ENCODE results near the gene TSNAXIP1. TPM values are rescaled to one million over a fixed set of nuclear protein-coding genes. Genes with fewer than 3 reads are reported as not detected.

The TSNAXIP1 gene
- total and polyA plus RNA-seq, 2 experiments from 2014 or later = 0.97 to 2.4 TPM

DNA sequence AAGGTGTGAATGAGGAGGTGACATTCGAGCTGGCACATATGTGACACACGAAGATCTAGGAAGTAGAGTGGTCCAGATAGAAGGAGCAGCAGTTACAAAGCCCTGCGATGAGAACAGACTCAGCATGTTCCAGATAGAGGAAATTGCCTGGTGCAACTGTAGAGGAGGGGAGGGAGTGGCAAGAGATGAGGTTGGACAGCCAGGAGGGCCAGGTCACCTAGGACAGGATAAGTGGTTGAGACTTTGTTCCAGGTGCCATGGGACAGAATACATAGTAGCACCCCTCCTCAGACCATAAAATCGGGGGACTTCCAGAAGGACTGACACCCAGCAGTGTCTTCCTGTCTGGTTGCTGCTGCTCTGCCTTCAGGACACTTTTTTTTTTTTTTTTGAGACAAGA is 51.8 kb downstream of the TSNAXIP1 start:
- Histone ChIP-seq H2AFZ (no peak overlapping the region), H3K27me3 (ENCODE audit: insufficient read depth) (no peaks in the 10 kb centered on the region), H3K27ac (ENCODE audit: low read depth) (no peak overlapping the region), H3K9me2 (ENCODE audit: insufficient read depth) (no peaks in the 10 kb centered on the region), H3K4me1 (ENCODE audit: insufficient read depth) (peaks cover 18% of the 10 kb centered on the region), H4K20me1 (replicated peaks; ENCODE audit: insufficient read depth) (peaks cover 71% of the 10 kb centered on the region), H3K36me3 (ENCODE audit: insufficient read depth) (0 out of 2 replicates have a peak, but pooled peaks cover 2% of the 10 kb centered on the region), H3K4me2 (0 out of 2 replicates have a peak overlapping the region, but pooled peaks have one; percentile 21), H3K4me3 (no peak overlapping the region), H3K79me2 (replicated peaks; ENCODE audit: insufficient read depth) (peaks cover 100% of the 10 kb centered on the region), H3F3A (replicated peaks; ENCODE audit: low read depth) (no peaks in the 10 kb centered on the region; the same call in 1 of the 2 replicates)
- Mint-ChIP-seq H3K27me3 (ENCODE audit: insufficient read depth, low read depth, poor library complexity) (peaks cover 3% of the 10 kb centered on the region), H3K4me1 (peaks cover 42% of the 10 kb centered on the region), H3K9me3 (no peaks in the 10 kb centered on the region), H3K27ac (peak overlapping the region; percentile 69), H3K36me3 (ENCODE audit: low read depth) (peaks cover 33% of the 10 kb centered on the region), H3K4me3 (no peak overlapping the region)
- no peak for DNase-seq (ENCODE audit: low spot score)
- TF ChIP-seq ZNF114 (CRISPR knock-in tag; IDR thresholded peaks at IDR 0.05) (no peak), ZNF331 (CRISPR knock-in tag; IDR thresholded peaks at IDR 0.05; ENCODE audit: low read depth) (no peak)
- ATAC-seq = no peak

GRCh38 chr16:67860589-67861398 is 54.1 kb downstream of the TSNAXIP1 start:
- no peak overlapping the region for H3K27ac Mint-ChIP-seq
- H3K27ac ChIP-seq (ENCODE audit: low read depth) = no peak overlapping the region

More at GRCh38 chr16:67860589-67861398, 54.1 kb downstream of the TSNAXIP1 start:
- H4K20me1 ChIP-seq (replicated peaks; ENCODE audit: insufficient read depth) = peaks cover 54% of the 10 kb centered on the region
- no peak overlapping the region for H2AFZ ChIP-seq
- H3K9me2 ChIP-seq (ENCODE audit: insufficient read depth) = no peaks in the 10 kb centered on the region
- Mint-ChIP-seq H3K4me1 (peaks cover 36% of the 10 kb centered on the region), H3K4me3 (no peak overlapping the region), H3K27me3 (ENCODE audit: insufficient read depth, low read depth, poor library complexity) (peaks cover 3% of the 10 kb centered on the region), H3K9me3 (no peaks in the 10 kb centered on the region), H3K36me3 (ENCODE audit: low read depth) (peaks cover 42% of the 10 kb centered on the region)
- no peaks in the 10 kb centered on the region for H3K27me3 ChIP-seq (ENCODE audit: insufficient read depth)
- peaks cover 89% of the 10 kb centered on the region for H3K79me2 ChIP-seq (replicated peaks; ENCODE audit: insufficient read depth)
- TF ChIP-seq EZH2phosphoT487 (IDR thresholded peaks at IDR 0.05; ENCODE audit: unreplicated experiment) (no peak), ZNF462 (CRISPR knock-in tag; IDR thresholded peaks at IDR 0.05) (no peak), ZNF114 (CRISPR knock-in tag; IDR thresholded peaks at IDR 0.05) (no peak), ZNF331 (CRISPR knock-in tag; IDR thresholded peaks at IDR 0.05; ENCODE audit: low read depth) (no peak), CREB1 (CRISPR knock-in tag; IDR thresholded peaks at IDR 0.05; ENCODE audit: low read depth) (no peak), EZH2 (IDR thresholded peaks at IDR 0.05; ENCODE audit: low read depth, unreplicated experiment) (no peak), REST (IDR thresholded peaks at IDR 0.05; ENCODE audit: unreplicated experiment) (no peak), NANOG (IDR thresholded peaks at IDR 0.05; ENCODE audit: borderline replicate concordance) (no peak)
- no peak overlapping the region for H3K4me3 ChIP-seq
- H3K36me3 ChIP-seq (ENCODE audit: insufficient read depth) = peaks cover 9% of the 10 kb centered on the region
- H3K4me1 ChIP-seq (ENCODE audit: insufficient read depth) = peaks cover 18% of the 10 kb centered on the region
- ATAC-seq = no peak
- no peak for DNase-seq (ENCODE audit: low spot score)
- peaks cover 5% of the 10 kb centered on the region; the same call in 1 of the 2 replicates for H3F3A ChIP-seq (replicated peaks; ENCODE audit: low read depth)
- no peak overlapping the region for H3K4me2 ChIP-seq

All from GM23338 (cell line).